Mesothelial cell of epicardium (in vitro differentiated cells): ENCODE results near the gene HARS2. TPM values are rescaled to one million over a fixed set of nuclear protein-coding genes. Genes with fewer than 3 reads are reported as not detected.

Source experiments
- DNase-seq, 2 experiments: peaks; one replicate each; pipeline ENCODE4 v3.0.0; 2021; ENCODE audit warnings: low spot score in 2 of 2; ENCODE audit not compliant: unreplicated experiment in 2 of 2
- H3K27ac Mint-ChIP-seq: 2 replicates; pipeline ENCODE4 v1.8.0; 2021; ENCODE audit warnings: mixed read lengths
- H3K27me3 Mint-ChIP-seq: 2 replicates; pipeline ENCODE4 v1.8.0; 2021; ENCODE audit warnings: low read depth, mixed read lengths
- H3K36me3 Mint-ChIP-seq: 2 replicates; pipeline ENCODE4 v1.8.0; 2021; ENCODE audit warnings: mixed read lengths
- H3K4me1 Mint-ChIP-seq: 2 replicates; pipeline ENCODE4 v1.8.0; 2021; ENCODE audit warnings: mixed read lengths
- H3K4me3 Mint-ChIP-seq: 2 replicates; pipeline ENCODE4 v1.8.0; 2021; ENCODE audit warnings: mild to moderate bottlenecking, moderate library complexity, mixed read lengths
- H3K9me3 Mint-ChIP-seq: 2 replicates; pipeline ENCODE4 v1.8.0; 2021; ENCODE audit warnings: mixed read lengths
- CTCF ChIP-seq: fragments of 200-600 bp; sonication (generic); IDR thresholded peaks from one replicate; pipeline ENCODE4 v1.5.0; 2021; ENCODE audit warnings: antibody characterized with exemption; ENCODE audit not compliant: unreplicated experiment
- total RNA-seq: library from RNA; stranded (reverse); gene quantifications from 3 replicates; pipeline ENCODE4 v1.2.1, GENCODE V29; 2021

HARS2 gene
- total RNA-seq, 1 donor from 2014 or later = 35.6 TPM

- no peak within 1 kb of the TSS for H3K27ac Mint-ChIP-seq
- no peak for TF ChIP-seq CTCF
Measured at GRCh38 chr5:140673187-140673976, 17.9 kb upstream of the HARS2 start, which contains the start of gene DND1. DND1 (minus strand) TSS chr5:140673576; CDS start chr5:140673542, 34 bp downstream.

GRCh38 chr5:140674211-140674610 lies 17.0 kb upstream of the HARS2 start:
- no peak for TF ChIP-seq CTCF
- Mint-ChIP-seq H3K36me3 (peaks cover 39% of the 10 kb centered on the region), H3K4me3 (no peak overlapping the region), H3K9me3 (no peaks in the 10 kb centered on the region), H3K27ac (no peak overlapping the region), H3K27me3 (no peaks in the 10 kb centered on the region), H3K4me1 (no peaks in the 10 kb centered on the region)
- DNase-seq = no peak

More at GRCh38 chr5:140673187-140673976, 17.9 kb upstream of the HARS2 start, which contains the start of gene DND1:
- no peaks in the 10 kb centered on the region for H3K9me3 Mint-ChIP-seq
- peaks cover 46% of the 10 kb centered on the region for H3K36me3 Mint-ChIP-seq
- no peak within 1 kb of the TSS for H3K4me3 Mint-ChIP-seq
- H3K27me3 Mint-ChIP-seq = no peaks in the 10 kb centered on the region
- no peaks in the 10 kb centered on the region for H3K4me1 Mint-ChIP-seq
- DNase-seq = no peak

GRCh38 chr5:140674629-140675028 lies 16.6 kb upstream of the HARS2 start:
- H3K36me3 Mint-ChIP-seq = peaks cover 35% of the 10 kb centered on the region
- TF ChIP-seq CTCF = no peak
- H3K9me3 Mint-ChIP-seq = no peaks in the 10 kb centered on the region
- H3K4me3 Mint-ChIP-seq = no peak overlapping the region
- no peak for DNase-seq
- no peaks in the 10 kb centered on the region for H3K4me1 Mint-ChIP-seq
- no peak overlapping the region for H3K27ac Mint-ChIP-seq
- H3K27me3 Mint-ChIP-seq = no peaks in the 10 kb centered on the region

- peaks cover 37% of the 10 kb centered on the region for H3K36me3 Mint-ChIP-seq
- H3K9me3 Mint-ChIP-seq = no peaks in the 10 kb centered on the region
- no peak for DNase-seq
- H3K27me3 Mint-ChIP-seq = no peaks in the 10 kb centered on the region
- H3K4me3 Mint-ChIP-seq = no peak overlapping the region
- no peaks in the 10 kb centered on the region for H3K4me1 Mint-ChIP-seq
- no peak overlapping the region for H3K27ac Mint-ChIP-seq
- no peak for TF ChIP-seq CTCF
Measured at GRCh38 chr5:140677947-140678346, 13.3 kb upstream of the HARS2 start.

- no peak for DNase-seq
- Mint-ChIP-seq H3K27ac (no peak overlapping the region), H3K4me3 (no peak overlapping the region), H3K4me1 (no peaks in the 10 kb centered on the region), H3K9me3 (no peaks in the 10 kb centered on the region), H3K36me3 (peaks cover 39% of the 10 kb centered on the region), H3K27me3 (no peaks in the 10 kb centered on the region)
- TF ChIP-seq CTCF = no peak
Measured at GRCh38 chr5:140678993-140679392, 12.3 kb upstream of the HARS2 start.
